A549 (cell line): ENCODE results near the gene EXOC4.

Experiments used
- HDAC2 ChIP-seq: fragments of 200-600 bp; sonication (generic); IDR thresholded peaks from 2 replicates; pipeline ENCODE4 v1.6.1; 2016
- POLR2A ChIP-seq: IDR thresholded peaks from 2 replicates; pipeline ENCODE4 v1.6.1; 2012; ENCODE audit warnings: mild to moderate bottlenecking, low read length
- RAD21 ChIP-seq, 2 experiments: fragments of >200 bp in 1 of 2; sonication (Bioruptor Twin) in 1 of 2; formaldehyde crosslinking in 1 of 2; IDR thresholded peaks in 1 of 2; conservative IDR thresholded peaks in 1 of 2; 2 replicates in 1 of 2; 3 replicates in 1 of 2; pipeline ENCODE4 v1.6.1; 2012 to 2018; ENCODE audit warnings: inconsistent platforms in 1 of 2
- RCOR1 ChIP-seq: fragments of 150-350 bp; IDR thresholded peaks from 2 replicates; pipeline ENCODE4 v1.6.1; 2014; ENCODE audit warnings: antibody characterized with exemption, low read length, low read depth
- SMC3 ChIP-seq: fragments of >200 bp; sonication (Bioruptor Twin); formaldehyde crosslinking; IDR thresholded peaks from 3 replicates; pipeline ENCODE4 v1.6.1; 2018; ENCODE audit warnings: inconsistent platforms
- TF ChIP-seq, protein P1 (sequence below): fragments of >200 bp; sonication (Bioruptor Twin); formaldehyde crosslinking; IDR thresholded peaks from 3 replicates; pipeline ENCODE4 v1.6.1; 2016
- TF ChIP-seq, protein P2 (sequence below): fragments of >200 bp; sonication (Bioruptor Twin); formaldehyde crosslinking; IDR thresholded peaks from 3 replicates; pipeline ENCODE4 v1.5.1; 2016
- TF ChIP-seq, protein P3 (sequence below): IDR thresholded peaks from 2 replicates; pipeline ENCODE4 v1.6.1; 2012
- TF ChIP-seq, protein P4 (sequence below): fragments of 450-650 bp; IDR thresholded peaks from 2 replicates; pipeline ENCODE4 v1.6.1; 2014; ENCODE audit warnings: antibody characterized with exemption

DNA sequence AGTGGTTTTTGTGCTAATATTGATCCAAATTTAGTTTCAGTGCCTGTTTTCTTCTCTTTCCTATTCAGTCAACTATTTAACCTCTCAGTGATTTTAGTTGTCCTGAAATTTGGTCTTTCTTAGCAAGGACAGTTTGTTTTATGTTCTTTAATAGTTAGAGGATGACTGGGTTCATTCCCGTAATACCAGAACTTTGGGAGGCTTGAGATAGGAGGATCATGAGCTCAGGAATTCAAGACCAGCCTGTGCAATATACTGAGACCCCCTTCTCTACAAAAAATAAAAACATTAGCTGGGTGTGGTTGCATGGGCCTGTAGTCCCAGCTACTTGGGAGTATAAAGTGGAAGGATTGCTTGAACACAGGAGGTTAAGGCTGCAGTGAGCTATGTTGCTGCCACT, 148.3 kb downstream of the EXOC4 start:
- no peak for TF ChIP-seq POLR2A
- TF ChIP-seq, protein P1, sequence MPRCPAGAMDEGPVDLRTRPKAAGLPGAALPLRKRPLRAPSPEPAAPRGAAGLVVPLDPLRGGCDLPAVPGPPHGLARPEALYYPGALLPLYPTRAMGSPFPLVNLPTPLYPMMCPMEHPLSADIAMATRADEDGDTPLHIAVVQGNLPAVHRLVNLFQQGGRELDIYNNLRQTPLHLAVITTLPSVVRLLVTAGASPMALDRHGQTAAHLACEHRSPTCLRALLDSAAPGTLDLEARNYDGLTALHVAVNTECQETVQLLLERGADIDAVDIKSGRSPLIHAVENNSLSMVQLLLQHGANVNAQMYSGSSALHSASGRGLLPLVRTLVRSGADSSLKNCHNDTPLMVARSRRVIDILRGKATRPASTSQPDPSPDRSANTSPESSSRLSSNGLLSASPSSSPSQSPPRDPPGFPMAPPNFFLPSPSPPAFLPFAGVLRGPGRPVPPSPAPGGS, result no peak
- no peak for TF ChIP-seq RAD21 (conservative IDR thresholded peaks at IDR 0.05 in 1 of 2, IDR thresholded peaks at IDR 0.05 in 1 of 2)
- TF ChIP-seq, protein P2, sequence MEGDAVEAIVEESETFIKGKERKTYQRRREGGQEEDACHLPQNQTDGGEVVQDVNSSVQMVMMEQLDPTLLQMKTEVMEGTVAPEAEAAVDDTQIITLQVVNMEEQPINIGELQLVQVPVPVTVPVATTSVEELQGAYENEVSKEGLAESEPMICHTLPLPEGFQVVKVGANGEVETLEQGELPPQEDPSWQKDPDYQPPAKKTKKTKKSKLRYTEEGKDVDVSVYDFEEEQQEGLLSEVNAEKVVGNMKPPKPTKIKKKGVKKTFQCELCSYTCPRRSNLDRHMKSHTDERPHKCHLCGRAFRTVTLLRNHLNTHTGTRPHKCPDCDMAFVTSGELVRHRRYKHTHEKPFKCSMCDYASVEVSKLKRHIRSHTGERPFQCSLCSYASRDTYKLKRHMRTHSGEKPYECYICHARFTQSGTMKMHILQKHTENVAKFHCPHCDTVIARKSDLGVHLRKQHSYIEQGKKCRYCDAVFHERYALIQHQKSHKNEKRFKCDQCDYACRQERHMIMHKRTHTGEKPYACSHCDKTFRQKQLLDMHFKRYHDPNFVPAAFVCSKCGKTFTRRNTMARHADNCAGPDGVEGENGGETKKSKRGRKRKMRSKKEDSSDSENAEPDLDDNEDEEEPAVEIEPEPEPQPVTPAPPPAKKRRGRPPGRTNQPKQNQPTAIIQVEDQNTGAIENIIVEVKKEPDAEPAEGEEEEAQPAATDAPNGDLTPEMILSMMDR, result no peak
- TF ChIP-seq, protein P3, sequence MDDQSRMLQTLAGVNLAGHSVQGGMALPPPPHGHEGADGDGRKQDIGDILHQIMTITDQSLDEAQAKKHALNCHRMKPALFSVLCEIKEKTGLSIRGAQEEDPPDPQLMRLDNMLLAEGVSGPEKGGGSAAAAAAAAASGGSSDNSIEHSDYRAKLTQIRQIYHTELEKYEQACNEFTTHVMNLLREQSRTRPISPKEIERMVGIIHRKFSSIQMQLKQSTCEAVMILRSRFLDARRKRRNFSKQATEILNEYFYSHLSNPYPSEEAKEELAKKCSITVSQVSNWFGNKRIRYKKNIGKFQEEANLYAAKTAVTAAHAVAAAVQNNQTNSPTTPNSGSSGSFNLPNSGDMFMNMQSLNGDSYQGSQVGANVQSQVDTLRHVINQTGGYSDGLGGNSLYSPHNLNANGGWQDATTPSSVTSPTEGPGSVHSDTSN, result no peak
- TF ChIP-seq SMC3, result no peak
- TF ChIP-seq, protein P4, sequence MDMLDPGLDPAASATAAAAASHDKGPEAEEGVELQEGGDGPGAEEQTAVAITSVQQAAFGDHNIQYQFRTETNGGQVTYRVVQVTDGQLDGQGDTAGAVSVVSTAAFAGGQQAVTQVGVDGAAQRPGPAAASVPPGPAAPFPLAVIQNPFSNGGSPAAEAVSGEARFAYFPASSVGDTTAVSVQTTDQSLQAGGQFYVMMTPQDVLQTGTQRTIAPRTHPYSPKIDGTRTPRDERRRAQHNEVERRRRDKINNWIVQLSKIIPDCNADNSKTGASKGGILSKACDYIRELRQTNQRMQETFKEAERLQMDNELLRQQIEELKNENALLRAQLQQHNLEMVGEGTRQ, result no peak
- no peak for TF ChIP-seq HDAC2
- no peak for TF ChIP-seq RCOR1
